OCI-LY1 (cell line): ENCODE results near the gene MCTP2.

Source experiments
- EZH2 ChIP-seq: fragments of 200-600 bp; sonication (generic), shearing (Covaris generic); IDR thresholded peaks from 2 replicates; pipeline ENCODE4 v1.8.0; 2017; ENCODE audit warnings: borderline replicate concordance, mixed run types, mild to moderate bottlenecking, antibody characterized with exemption, low read length, moderate library complexity, mixed read lengths
- TF ChIP-seq, protein P1 (sequence below): fragments of 200-600 bp; sonication (generic), shearing (Covaris generic); IDR thresholded peaks from 2 replicates; pipeline ENCODE4 v1.5.1; 2017; ENCODE audit warnings: mild to moderate bottlenecking, antibody characterized with exemption, low read length, moderate library complexity, mixed read lengths

DNA sequence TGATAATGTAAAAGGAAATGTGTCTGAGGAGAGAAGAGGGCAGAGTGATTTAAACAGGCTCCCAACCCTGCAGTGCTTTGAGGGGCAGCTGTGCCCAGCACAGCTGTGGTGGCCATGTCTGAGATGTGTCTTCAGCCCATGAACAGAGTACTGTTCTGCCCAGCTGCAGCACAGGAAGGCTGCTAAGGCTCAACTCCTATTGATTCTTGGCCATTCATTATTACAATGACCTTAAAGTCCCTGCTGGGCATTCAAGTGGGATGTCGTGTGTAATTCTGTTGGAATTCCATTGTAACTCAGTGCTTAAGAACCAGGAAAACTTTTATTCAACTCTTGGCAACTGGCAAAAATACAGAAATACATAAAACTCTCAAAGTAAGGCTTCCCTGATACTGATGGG, 229.3 kb downstream of the MCTP2 start:
- TF ChIP-seq, protein P1, sequence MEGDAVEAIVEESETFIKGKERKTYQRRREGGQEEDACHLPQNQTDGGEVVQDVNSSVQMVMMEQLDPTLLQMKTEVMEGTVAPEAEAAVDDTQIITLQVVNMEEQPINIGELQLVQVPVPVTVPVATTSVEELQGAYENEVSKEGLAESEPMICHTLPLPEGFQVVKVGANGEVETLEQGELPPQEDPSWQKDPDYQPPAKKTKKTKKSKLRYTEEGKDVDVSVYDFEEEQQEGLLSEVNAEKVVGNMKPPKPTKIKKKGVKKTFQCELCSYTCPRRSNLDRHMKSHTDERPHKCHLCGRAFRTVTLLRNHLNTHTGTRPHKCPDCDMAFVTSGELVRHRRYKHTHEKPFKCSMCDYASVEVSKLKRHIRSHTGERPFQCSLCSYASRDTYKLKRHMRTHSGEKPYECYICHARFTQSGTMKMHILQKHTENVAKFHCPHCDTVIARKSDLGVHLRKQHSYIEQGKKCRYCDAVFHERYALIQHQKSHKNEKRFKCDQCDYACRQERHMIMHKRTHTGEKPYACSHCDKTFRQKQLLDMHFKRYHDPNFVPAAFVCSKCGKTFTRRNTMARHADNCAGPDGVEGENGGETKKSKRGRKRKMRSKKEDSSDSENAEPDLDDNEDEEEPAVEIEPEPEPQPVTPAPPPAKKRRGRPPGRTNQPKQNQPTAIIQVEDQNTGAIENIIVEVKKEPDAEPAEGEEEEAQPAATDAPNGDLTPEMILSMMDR, result no peak
- TF ChIP-seq EZH2, result no peak
